ENCODE data around the gene SLC1A6. TPM values are rescaled to one million over a fixed set of nuclear protein-coding genes. Genes with fewer than 3 reads are reported as not detected.
"Not testable (repeated sequence)": the region's sequence is repeated elsewhere in the genome, so short reads cannot be mapped to it uniquely, and the experiment has no call there.

The SLC1A6 gene
- total and polyA plus RNA-seq, 7 donors: not detected

GRCh38 chr19:15021286-15022007 lies 41.8 kb upstream of the SLC1A6 start:
- no peak overlapping the region for H3K27ac ChIP-seq
- H3K9me3 ChIP-seq: no peaks in the 10 kb centered on the region
- DNase-seq (no peak), ATAC-seq (no peak)
- H3K36me3 ChIP-seq (ENCODE audit: insufficient read depth in 1 of 2, low read depth in 1 of 2): no peaks in the 10 kb centered on the region
- H3K27me3 ChIP-seq (ENCODE audit: insufficient read depth in 3 of 3, low read length in 2 of 3): peaks cover 0 to 2% (median 0%) of the 10 kb centered on the region in 3 donors
- intact Hi-C loops (cut with DNase I): no loop called here
- H3K4me1 ChIP-seq: no peaks in the 10 kb centered on the region
- WGBS, 3 donors: 66 to 73% (median 70%) methylated on average over 45 of the region's 45 CpGs
- no peak overlapping the region for H3K4me3 ChIP-seq
- TF ChIP-seq CTCF (IDR thresholded peaks at IDR 0.05): no peak

DNA sequence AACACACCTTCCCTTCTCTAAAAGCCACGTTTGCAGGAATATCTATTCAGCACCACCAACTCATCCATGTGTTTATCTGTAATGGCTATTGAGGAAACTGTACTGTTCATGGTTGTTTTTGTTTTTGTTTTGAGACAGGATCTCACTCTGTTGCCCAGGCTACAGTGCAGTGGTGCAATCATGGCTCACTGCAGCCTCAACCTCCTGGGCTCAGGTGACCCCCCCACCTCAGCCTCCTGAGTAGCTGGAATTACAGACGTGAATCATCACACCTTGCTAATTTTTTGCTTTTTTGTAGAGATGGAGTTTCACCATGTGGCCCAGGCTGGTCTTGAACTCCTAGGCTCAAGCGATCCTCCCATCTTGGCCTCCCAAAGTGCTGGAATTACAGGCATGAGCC lies 39.2 kb upstream of the SLC1A6 start:
- 47 to 50% (median 49%) methylated on average over 3 of the region's 3 CpGs for WGBS, 3 donors
- H3K27ac ChIP-seq; H3K9me3 ChIP-seq; H3K27me3 ChIP-seq (ENCODE audit: insufficient read depth in 3 of 3, low read length in 2 of 3); DNase-seq; H3K36me3 ChIP-seq (ENCODE audit: insufficient read depth in 1 of 2, low read depth in 1 of 2); intact Hi-C loops (cut with DNase I); H3K4me1 ChIP-seq; ATAC-seq; H3K4me3 ChIP-seq: not testable (repeated sequence)

- no peaks in the 10 kb centered on the region for H3K9me3 ChIP-seq
- intact Hi-C loops (cut with DNase I): no loop called here
- no peaks in the 10 kb centered on the region for H3K4me1 ChIP-seq
- H3K27ac ChIP-seq: no peak overlapping the region
- no peak overlapping the region for H3K4me3 ChIP-seq
- no peaks in the 10 kb centered on the region for H3K36me3 ChIP-seq (ENCODE audit: insufficient read depth in 1 of 2, low read depth in 1 of 2)
- DNase-seq: no peak
- no peak for ATAC-seq
- peaks cover 0 to 4% (median 0%) of the 10 kb centered on the region in 3 donors for H3K27me3 ChIP-seq (ENCODE audit: insufficient read depth in 3 of 3, low read length in 2 of 3)
- 29 to 35% (median 34%) methylated on average over 18 of the region's 18 CpGs for WGBS, 3 donors
- no peak for TF ChIP-seq CTCF (IDR thresholded peaks at IDR 0.05)
Observed at GRCh38 chr19:15015946-15016542, 36.4 kb upstream of the SLC1A6 start.

- Histone ChIP-seq H3K27ac (no peak overlapping the region), H3K4me1 (no peaks in the 10 kb centered on the region), H3K9me3 (no peaks in the 10 kb centered on the region), H3K27me3 (ENCODE audit: insufficient read depth in 3 of 3, low read length in 2 of 3) (peaks cover 0 to 11% (median 0%) of the 10 kb centered on the region in 3 donors), H3K4me3 (no peak overlapping the region), H3K36me3 (ENCODE audit: insufficient read depth in 1 of 2, low read depth in 1 of 2) (no peaks in the 10 kb centered on the region)
- ATAC-seq (no peak), DNase-seq (no peak)
- intact Hi-C loops (cut with DNase I): no loop called here
- WGBS, 3 donors: 7 to 14% (median 10%) methylated on average over 11 of the region's 11 CpGs
- no peak for TF ChIP-seq CTCF (IDR thresholded peaks at IDR 0.05)
Observed at GRCh38 chr19:15014579-15014978, 34.9 kb upstream of the SLC1A6 start.

- Histone ChIP-seq H3K36me3 (ENCODE audit: insufficient read depth in 1 of 2, low read depth in 1 of 2) (no peaks in the 10 kb centered on the region), H3K27ac (no peak overlapping the region), H3K27me3 (ENCODE audit: insufficient read depth in 3 of 3, low read length in 2 of 3) (peaks cover 0 to 18% (median 0%) of the 10 kb centered on the region in 3 donors), H3K9me3 (no peaks in the 10 kb centered on the region), H3K4me3 (no peak overlapping the region), H3K4me1 (no peaks in the 10 kb centered on the region)
- no peak for TF ChIP-seq CTCF (IDR thresholded peaks at IDR 0.05)
- intact Hi-C loops (cut with DNase I): no loop called here
- 3 to 4% (median 3%) methylated on average over 65 to 73 of the region's 73 CpGs for WGBS, 3 donors
- ATAC-seq (no peak), DNase-seq (peak in 1 of 2 donors; percentile 50)
Observed at GRCh38 chr19:15010501-15011300, 31.0 kb upstream of the SLC1A6 start.
